ENCODE data around the gene RNASEL.

- TF ChIP-seq CTCF (IDR thresholded peaks at IDR 0.05; ENCODE audit: low read length) (no peak), EZH2 (IDR thresholded peaks at IDR 0.05; ENCODE audit: borderline replicate concordance, low read length) (no peak)
Observed at GRCh38 chr1:182527680-182528079, 61.4 kb downstream of the RNASEL start.

Data from OCI-LY1 (cell line).